CD4-positive, CD25-positive, alpha-beta regulatory T cell (primary cell): ENCODE results near the gene MARF1. TPM values are rescaled to one million over a fixed set of nuclear protein-coding genes. Genes with fewer than 3 reads are reported as not detected.
A peak's percentile ranks its signal among the peaks of the same experiment; 100 is the strongest.
"Not testable (repeated sequence)": the region's sequence is repeated elsewhere in the genome, so short reads cannot be mapped to it uniquely, and the experiment has no call there.

ENCODE experiments used
- ATAC-seq, 2 donors: fragments of 150-1000 bp; cut with Tn5 transposase; one replicate each; pipeline ENCODE4 v1.10.0; 2021; ENCODE audit warnings: low read depth in 2 of 2, moderate number of reproducible peaks in 2 of 2, moderate library complexity in 1 of 2
- DNase-seq, 3 donors: peaks; one replicate each; pipeline versions ENCODE4 v3.0.0 to v3.0.0-alpha.2; 2012 to 2022; ENCODE audit warnings: mixed read lengths in 1 of 3
- H3K27ac ChIP-seq: one replicate; pipeline ENCODE4 v1.7.0; 2013; ENCODE audit warnings: mild to moderate bottlenecking, low read length; ENCODE audit not compliant: insufficient read depth, poor library complexity, severe bottlenecking
- H3K27me3 ChIP-seq: one replicate; pipeline ENCODE4 v1.7.0; 2013; ENCODE audit warnings: low read length; ENCODE audit not compliant: control insufficient read depth, insufficient read depth
- H3K36me3 ChIP-seq: one replicate; pipeline ENCODE4 v1.7.0; 2013; ENCODE audit warnings: mild to moderate bottlenecking, low read length, moderate library complexity; ENCODE audit not compliant: control insufficient read depth, insufficient read depth
- H3K4me1 ChIP-seq: 2 replicates; pipeline ENCODE4 v1.7.0; 2013; ENCODE audit warnings: mild to moderate bottlenecking, low read length; ENCODE audit not compliant: insufficient read depth, control insufficient read depth, poor library complexity, severe bottlenecking
- H3K4me3 ChIP-seq: one replicate; pipeline ENCODE4 v1.7.0; 2013; ENCODE audit warnings: low read depth, mild to moderate bottlenecking, low read length, moderate library complexity
- H3K9me3 ChIP-seq, 2 experiments: 1 replicate in 1 of 2; 2 replicates in 1 of 2; pipeline ENCODE4 v1.7.0; 2013; ENCODE audit warnings: low read length in 2 of 2, mild to moderate bottlenecking in 1 of 2, moderate library complexity in 1 of 2; ENCODE audit not compliant: control insufficient read depth in 2 of 2
- H3K27ac Mint-ChIP-seq, 3 donors: one replicate each; pipeline ENCODE4 v1.8.0; 2020 to 2022; ENCODE audit warnings: mild to moderate bottlenecking in 3 of 3, mixed read lengths in 3 of 3, moderate library complexity in 2 of 3
- H3K27me3 Mint-ChIP-seq: one replicate; pipeline ENCODE4 v1.8.0; 2022; ENCODE audit warnings: mild to moderate bottlenecking, mixed read lengths
- H3K36me3 Mint-ChIP-seq: one replicate; pipeline ENCODE4 v1.8.0; 2020; ENCODE audit warnings: mixed read lengths
- H3K4me1 Mint-ChIP-seq, 4 donors: one replicate each; pipeline ENCODE4 v1.8.0; 2020 to 2022; ENCODE audit warnings: mixed read lengths in 4 of 4, mild to moderate bottlenecking in 1 of 4
- H3K4me3 Mint-ChIP-seq, 4 donors: one replicate each; pipeline ENCODE4 v1.8.0; 2020 to 2022; ENCODE audit warnings: mild to moderate bottlenecking in 4 of 4, mixed read lengths in 4 of 4, moderate library complexity in 3 of 4
- H3K9me3 Mint-ChIP-seq, 7 donors: one replicate each; pipeline ENCODE4 v1.8.0; 2020 to 2022; ENCODE audit warnings: mixed read lengths in 7 of 7, mild to moderate bottlenecking in 3 of 7, moderate library complexity in 2 of 7
- polyA plus RNA-seq, 4 donors: library from polyadenylated mRNA; unstranded; fragments of 300-500 nt; fragmentation: Illumina TruSeq; gene quantifications; one replicate each; pipeline ENCODE4 v1.2.3, GENCODE V29; 2021
- total RNA-seq: library from RNA; stranded (reverse); gene quantifications from one replicate; pipeline ENCODE4 v1.2.3, GENCODE V29; 2022

Gene MARF1
- total and polyA plus RNA-seq, 5 donors from 2014 or later: 13.7 to 208 (median 17.7) TPM

GRCh38 chr16:15677447-15677846, 34.5 kb upstream of the MARF1 start:
- H3K9me3 ChIP-seq: no peaks in the 10 kb centered on the region
- no peak overlapping the region for H3K4me3 Mint-ChIP-seq
- H3K4me3 ChIP-seq: no peak overlapping the region
- H3K27ac Mint-ChIP-seq: peak overlapping the region in 2 of 3 donors; percentile 75 to 86
- H3K36me3 Mint-ChIP-seq: peaks cover 40% of the 10 kb centered on the region
- H3K27ac ChIP-seq: no peak overlapping the region
- H3K27me3 Mint-ChIP-seq: no peaks in the 10 kb centered on the region
- ATAC-seq: no peak
- H3K36me3 ChIP-seq: peaks cover 57% of the 10 kb centered on the region
- no peaks in the 10 kb centered on the region for H3K9me3 Mint-ChIP-seq
- H3K27me3 ChIP-seq: no peaks in the 10 kb centered on the region
- peaks cover 18% of the 10 kb centered on the region for H3K4me1 ChIP-seq
- DNase-seq: no peak
- H3K4me1 Mint-ChIP-seq: peaks cover 10 to 54% (median 34%) of the 10 kb centered on the region in 4 donors

GRCh38 chr16:15676506-15676905, 33.6 kb upstream of the MARF1 start:
- no peaks in the 10 kb centered on the region for H3K27me3 ChIP-seq
- no peaks in the 10 kb centered on the region for H3K9me3 ChIP-seq
- H3K9me3 Mint-ChIP-seq: no peaks in the 10 kb centered on the region
- DNase-seq: no peak
- H3K27ac Mint-ChIP-seq: peak overlapping the region; percentile 25 to 96 (median 86)
- peaks cover 21% of the 10 kb centered on the region for H3K4me1 ChIP-seq
- H3K36me3 ChIP-seq: peaks cover 48% of the 10 kb centered on the region
- H3K27ac ChIP-seq: no peak overlapping the region
- peaks cover 10 to 58% (median 33%) of the 10 kb centered on the region in 4 donors for H3K4me1 Mint-ChIP-seq
- no peaks in the 10 kb centered on the region for H3K27me3 Mint-ChIP-seq
- ATAC-seq: no peak
- no peak overlapping the region for H3K4me3 ChIP-seq
- peaks cover 36% of the 10 kb centered on the region for H3K36me3 Mint-ChIP-seq
- H3K4me3 Mint-ChIP-seq: no peak overlapping the region

GRCh38 chr16:15674571-15674970, 31.6 kb upstream of the MARF1 start:
- Histone ChIP-seq H3K36me3 (peaks cover 49% of the 10 kb centered on the region), H3K27me3 (no peaks in the 10 kb centered on the region), H3K27ac (peak overlapping the region; percentile 34), H3K4me1 (peaks cover 21% of the 10 kb centered on the region), H3K4me3 (no peak overlapping the region), H3K9me3 (no peaks in the 10 kb centered on the region)
- peaks cover 35% of the 10 kb centered on the region for H3K36me3 Mint-ChIP-seq
- DNase-seq (no peak), ATAC-seq (no peak)
- peak overlapping the region in 2 of 4 donors; percentile 47 to 66 for H3K4me3 Mint-ChIP-seq
- H3K4me1 Mint-ChIP-seq: peaks cover 10 to 67% (median 36%) of the 10 kb centered on the region in 4 donors
- H3K27ac Mint-ChIP-seq: peak overlapping the region; percentile 94 to 96 (median 96)
- H3K27me3 Mint-ChIP-seq: no peaks in the 10 kb centered on the region
- H3K9me3 Mint-ChIP-seq: no peaks in the 10 kb centered on the region

- Mint-ChIP-seq H3K36me3 (peaks cover 28% of the 10 kb centered on the region), H3K9me3 (no peaks in the 10 kb centered on the region)
Observed at GRCh38 chr16:15672514-15673167, 29.7 kb upstream of the MARF1 start.

GRCh38 chr16:15672127-15672513, 29.2 kb upstream of the MARF1 start:
- H3K27ac Mint-ChIP-seq: peak overlapping the region; percentile 94 to 96 (median 96)
- peaks cover 31% of the 10 kb centered on the region for H3K36me3 Mint-ChIP-seq
- peak overlapping the region; percentile 92 for H3K27ac ChIP-seq
- peaks cover 6 to 64% (median 33%) of the 10 kb centered on the region in 4 donors for H3K4me1 Mint-ChIP-seq
- H3K27me3 ChIP-seq, H3K9me3 ChIP-seq, H3K27me3 Mint-ChIP-seq, H3K4me3 ChIP-seq, H3K9me3 Mint-ChIP-seq, ATAC-seq, DNase-seq: not testable (repeated sequence)
- H3K4me3 Mint-ChIP-seq: peak overlapping the region in 1 of 4 donors; percentile 38
- peaks cover 43% of the 10 kb centered on the region for H3K36me3 ChIP-seq
- H3K4me1 ChIP-seq: peaks cover 21% of the 10 kb centered on the region

More at GRCh38 chr16:15672514-15673167, 29.7 kb upstream of the MARF1 start:
- H3K27me3 ChIP-seq: no peaks in the 10 kb centered on the region
- peaks cover 21% of the 10 kb centered on the region for H3K4me1 ChIP-seq
- peak overlapping the region; percentile 37 for H3K4me3 ChIP-seq
- peak; percentile 89 to 96 for ATAC-seq
- no peaks in the 10 kb centered on the region for H3K27me3 Mint-ChIP-seq
- peaks cover 6 to 64% (median 33%) of the 10 kb centered on the region in 4 donors for H3K4me1 Mint-ChIP-seq
- peak overlapping the region; percentile 28 to 85 (median 65) for H3K4me3 Mint-ChIP-seq
- no peaks in the 10 kb centered on the region for H3K9me3 ChIP-seq
- peaks cover 42% of the 10 kb centered on the region for H3K36me3 ChIP-seq
- peak; percentile 55 to 94 (median 82) for DNase-seq
- peak overlapping the region; percentile 94 to 96 (median 96) for H3K27ac Mint-ChIP-seq
- H3K27ac ChIP-seq: peak overlapping the region; percentile 92

- ATAC-seq (no peak), DNase-seq (no peak)
- H3K4me3 Mint-ChIP-seq: peak overlapping the region in 1 of 4 donors; percentile 38
- Histone ChIP-seq H3K27me3 (no peaks in the 10 kb centered on the region), H3K9me3 (no peaks in the 10 kb centered on the region), H3K4me1 (peaks cover 21% of the 10 kb centered on the region), H3K36me3 (peaks cover 46% of the 10 kb centered on the region), H3K4me3 (no peak overlapping the region), H3K27ac (peak overlapping the region; percentile 92)
- no peaks in the 10 kb centered on the region for H3K27me3 Mint-ChIP-seq
- peaks cover 28% of the 10 kb centered on the region for H3K36me3 Mint-ChIP-seq
- H3K4me1 Mint-ChIP-seq: peaks cover 6 to 60% (median 31%) of the 10 kb centered on the region in 4 donors
- peak overlapping the region; percentile 94 to 96 (median 96) for H3K27ac Mint-ChIP-seq
- H3K9me3 Mint-ChIP-seq: no peaks in the 10 kb centered on the region
Observed at GRCh38 chr16:15671530-15672117, 28.7 kb upstream of the MARF1 start.

- Mint-ChIP-seq H3K36me3 (peaks cover 20% of the 10 kb centered on the region), H3K27me3 (no peaks in the 10 kb centered on the region), H3K27ac (peak overlapping the region in 1 of 3 donors; percentile 89), H3K9me3 (no peaks in the 10 kb centered on the region), H3K4me1 (peaks cover 0 to 29% (median 18%) of the 10 kb centered on the region in 4 donors), H3K4me3 (no peak overlapping the region)
- no peak for ATAC-seq
- Histone ChIP-seq H3K36me3 (peaks cover 66% of the 10 kb centered on the region), H3K27ac (no peak overlapping the region), H3K27me3 (no peaks in the 10 kb centered on the region), H3K4me1 (peaks cover under 1% of the 10 kb centered on the region), H3K4me3 (no peak overlapping the region), H3K9me3 (no peaks in the 10 kb centered on the region)
- no peak for DNase-seq
Observed at GRCh38 chr16:15667091-15667742, 24.3 kb upstream of the MARF1 start.
